ENCODE data around the gene CDKN2AIPNL. TPM values are rescaled to one million over a fixed set of nuclear protein-coding genes. Genes with fewer than 3 reads are reported as not detected.

Gene CDKN2AIPNL
- total and polyA plus RNA-seq, 2 of the 8 experiments (the other 6 are each of a cell fraction or from before 2014, with no cell fraction given), result 40.0 to 56.3 TPM

DNA sequence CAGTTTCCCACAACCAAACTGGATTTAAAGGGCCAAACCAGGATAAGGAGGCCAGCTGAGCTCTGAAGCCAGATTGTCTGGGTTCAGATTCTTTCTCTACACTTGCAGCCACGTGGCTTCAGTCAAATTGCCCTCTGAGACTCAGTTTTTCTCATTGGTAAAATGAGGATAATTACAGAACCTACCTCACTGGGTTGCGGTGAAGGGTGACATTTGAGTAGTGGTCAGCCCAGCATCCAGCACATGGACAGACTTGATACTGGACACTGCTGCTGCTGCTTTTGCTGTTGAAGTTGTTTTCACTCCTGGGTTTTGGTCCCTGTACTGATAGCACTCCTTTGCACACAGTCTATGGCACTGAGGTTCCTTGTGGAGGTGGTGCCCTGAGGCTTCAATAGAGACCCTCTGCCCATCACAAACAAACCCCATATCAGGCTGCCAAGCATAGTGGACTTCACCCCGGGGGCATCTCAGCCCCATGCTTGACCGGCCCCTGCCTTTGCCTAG is 25.7 kb upstream of the CDKN2AIPNL start:
- Histone ChIP-seq H2BK12ac (ENCODE audit: low read depth, low read length) (no peak overlapping the region), H3K23me2 (ENCODE audit: low read depth, low read length) (no peaks in the 10 kb centered on the region), H3K4ac (replicated peaks; ENCODE audit: insufficient read length, low read depth, low read length) (no peak overlapping the region), H3K56ac (replicated peaks; ENCODE audit: insufficient read length, low read depth, low read length) (no peak overlapping the region), H3K18ac (ENCODE audit: extremely low read depth, low read length) (no peak overlapping the region), H3K27ac (ENCODE audit: low read depth, low read length) (no peak overlapping the region), H4K91ac (replicated peaks; ENCODE audit: insufficient read length, low read length) (no peak overlapping the region), H3K79me1 (ENCODE audit: low read depth, low read length) (no peaks in the 10 kb centered on the region; the same call in 1 of the 2 replicates), H3K9me3 (ENCODE audit: insufficient read depth in 2 of 2, low read depth in 1 of 2, low read length in 1 of 2) (no peaks in the 10 kb centered on the region), H4K8ac (ENCODE audit: extremely low read depth, insufficient read depth, low read length) (no peak overlapping the region), H3K9ac (replicated peaks in 1 of 4; ENCODE audit: extremely low read depth in 1 of 4, low read depth in 3 of 4, low read length in 3 of 4) (no peak overlapping the region), H3K4me3 (ENCODE audit: extremely low read depth in 1 of 4, insufficient read depth in 2 of 4, low read depth in 3 of 4, low read length in 4 of 4) (no peak overlapping the region), H3K23ac (ENCODE audit: insufficient read length) (no peak overlapping the region), H3K27me3 (replicated peaks in 1 of 4; ENCODE audit: control insufficient read depth in 3 of 4, extremely low read depth in 1 of 4, insufficient read depth in 3 of 4, low read length in 3 of 4) (no peaks in the 10 kb centered on the region), H3K4me2 (ENCODE audit: insufficient read depth in 1 of 2, low read depth in 2 of 2, low read length in 2 of 2) (no peak overlapping the region), H2BK15ac (ENCODE audit: low read length) (0 out of 2 replicates have a peak overlapping the region, but pooled peaks have one; percentile 88), H4K20me1 (replicated peaks in 1 of 2; ENCODE audit: control insufficient read depth in 1 of 2, insufficient read depth in 2 of 2, low read length in 2 of 2) (peaks cover 0 to 2% of the 10 kb centered on the region in 2 experiments), H2AFZ (ENCODE audit: low read length) (no peak overlapping the region), H3K79me2 (ENCODE audit: control insufficient read depth in 1 of 2, insufficient read depth in 2 of 2, low read length in 2 of 2) (no peaks in the 10 kb centered on the region), H3K4me1 (replicated peaks in 1 of 4; ENCODE audit: control insufficient read depth in 3 of 4, insufficient read depth in 4 of 4, low read length in 3 of 4) (peaks cover 0 to 11% (median 7%) of the 10 kb centered on the region in 4 experiments; a peak in 3 of 7 replicates), H3K14ac (ENCODE audit: insufficient read length) (no peak overlapping the region), H2BK5ac (ENCODE audit: low read depth, low read length) (no peak overlapping the region), H2BK20ac (ENCODE audit: low read length) (no peak overlapping the region), H2AK5ac (ENCODE audit: low read depth, low read length) (no peak overlapping the region), H4K5ac (ENCODE audit: insufficient read length, low read depth, low read length) (no peak overlapping the region), H2BK120ac (replicated peaks; ENCODE audit: low read depth, low read length) (no peak overlapping the region), H3K36me3 (ENCODE audit: control insufficient read depth in 2 of 4, insufficient read depth in 4 of 4, low read length in 3 of 4) (0 out of 8 replicates have a peak, but pooled peaks cover 0 to 3% (median 0%) of the 10 kb centered on the region in 4 experiments)
- no peak for DNase-seq (ENCODE audit: low read depth in 1 of 2, low spot score in 2 of 2)
- ChIA-PET POLR2A (ENCODE audit: partially characterized antibody) (interaction anchor here (1.0 to 4.7 kb wide), 8 partner anchors 9 to 90 kb away, joined by 3 to 19 read pairs (median 4); partner anchors contain the start of gene CDKN2AIPNL), CTCF (ENCODE audit: partially characterized antibody) (interaction anchor here (0.5 to 2.3 kb wide), 5 partner anchors 26 to 150 kb away, joined by 3 to 10 read pairs (median 7); partner anchors contain the start of gene CDKN2AIPNL)
- 96% methylated on average over 4 of the region's 4 CpGs; no CpG with 5 or more reads in 1 of the 2 experiments for WGBS, 2 experiments (ENCODE audit: extremely low coverage in 1 of 2, insufficient coverage in 1 of 2, insufficient read length in 1 of 2, insufficient replicate concordance in 2 of 2, low coverage in 1 of 2, low lambda C conversion rate in 2 of 2, missing lambda C conversion rate in 1 of 2)
- FAIRE-seq, result no peak
- no peak for TF ChIP-seq SRF (IDR thresholded peaks at IDR 0.05; ENCODE audit: low read depth, low read length)
- no peak for TF ChIP-seq RNF2 (IDR thresholded peaks at IDR 0.05; ENCODE audit: borderline replicate concordance, low read depth, low read length, missing control alignments, poor library complexity, severe bottlenecking)
- TF ChIP-seq USF2 (IDR thresholded peaks at IDR 0.05; ENCODE audit: low read length), result no peak
- TF ChIP-seq BACH1 (IDR thresholded peaks at IDR 0.05; ENCODE audit: low read length), result no peak
- TF ChIP-seq HDAC6 (IDR thresholded peaks at IDR 0.05; ENCODE audit: low read depth, low read length), result no peak
- no peak for TF ChIP-seq NANOG (IDR thresholded peaks at IDR 0.05; ENCODE audit: insufficient read depth, low read depth, low read length, poor library complexity, severe bottlenecking)
- no peak for TF ChIP-seq SP2 (IDR thresholded peaks at IDR 0.05; ENCODE audit: low read length)
